Fibroblast of lung (primary cell): Measurements from ENCODE around the gene PLEKHH3. TPM values are rescaled to one million over a fixed set of nuclear protein-coding genes. Genes with fewer than 3 reads are reported as not detected.
A peak's percentile ranks its signal among the peaks of the same experiment; 100 is the strongest.

Source experiments
- DNase-seq, 2 donors: peaks; one replicate each; pipeline versions ENCODE4 v3.0.0 to v3.0.0-alpha.2; 2010; ENCODE audit warnings: low read depth in 2 of 2
- H2AFZ ChIP-seq: 2 replicates; pipeline ENCODE4 v1.5.1; 2012; ENCODE audit warnings: low read length, control low read depth, inconsistent platforms
- H3K27ac ChIP-seq: 2 replicates; pipeline ENCODE4 v1.5.1; 2011; ENCODE audit warnings: low read length, control low read depth; ENCODE audit not compliant: insufficient read depth
- H3K27me3 ChIP-seq: 2 replicates; pipeline ENCODE4 v1.5.1; 2011; ENCODE audit warnings: mild to moderate bottlenecking, low read length; ENCODE audit not compliant: control insufficient read depth, insufficient read depth
- H3K36me3 ChIP-seq: 2 replicates; pipeline ENCODE4 v1.5.1; 2011; ENCODE audit warnings: low read length; ENCODE audit not compliant: control insufficient read depth, insufficient read depth
- H3K4me1 ChIP-seq: 2 replicates; pipeline ENCODE4 v1.5.1; 2011; ENCODE audit warnings: low read length; ENCODE audit not compliant: control insufficient read depth, insufficient read depth; ENCODE audit errors: extremely low read depth
- H3K4me2 ChIP-seq: 2 replicates; pipeline ENCODE4 v1.5.1; 2011; ENCODE audit warnings: low read length, control low read depth; ENCODE audit not compliant: insufficient read depth; ENCODE audit errors: extremely low read depth
- H3K4me3 ChIP-seq, 4 experiments: fragments of 200-600 bp in 1 of 4; sonication (generic) in 1 of 4; replicated peaks in 1 of 4; 2 replicates each; pipeline ENCODE4 v1.5.1; 2011 to 2016; ENCODE audit warnings: low read length in 4 of 4, low read depth in 3 of 4, mild to moderate bottlenecking in 3 of 4, control low read depth in 2 of 4, inconsistent platforms in 1 of 4, mixed read lengths in 1 of 4; ENCODE audit not compliant: insufficient read depth in 1 of 4; ENCODE audit errors: control extremely low read depth in 1 of 4
- H3K79me2 ChIP-seq: 2 replicates; pipeline ENCODE4 v1.5.1; 2012; ENCODE audit warnings: mild to moderate bottlenecking, low read length, inconsistent platforms; ENCODE audit not compliant: control insufficient read depth, insufficient read depth
- H3K9ac ChIP-seq: 2 replicates; pipeline ENCODE4 v1.5.1; 2011; ENCODE audit warnings: mild to moderate bottlenecking, low read length, control low read depth; ENCODE audit not compliant: insufficient read depth
- H3K9me3 ChIP-seq: 2 replicates; pipeline ENCODE4 v1.5.1; 2012; ENCODE audit warnings: low read depth, low read length; ENCODE audit not compliant: control insufficient read depth, insufficient read depth
- H4K20me1 ChIP-seq: 2 replicates; pipeline ENCODE4 v1.5.1; 2011; ENCODE audit warnings: low read length; ENCODE audit not compliant: control insufficient read depth, insufficient read depth; ENCODE audit errors: extremely low read depth
- EZH2 ChIP-seq: IDR thresholded peaks from 2 replicates; pipeline ENCODE4 v1.5.1; 2012; ENCODE audit warnings: low read length, control low read depth, mild to moderate bottlenecking; ENCODE audit errors: missing control alignments
- polyA plus RNA-seq, 2 donors: library from polyadenylated mRNA; depleted of rRNA in 1 of 2; stranded (reverse) in 1 of 2; unstranded in 1 of 2; fragments of >200 nt; gene quantifications; 2 replicates each; pipeline ENCODE4 v1.2.1, GENCODE V29; 2011 to 2012; ENCODE audit warnings: missing spikeins in 1 of 2
- total RNA-seq: library from RNA; depleted of rRNA; stranded (reverse); fragments of >200 nt; gene quantifications from 2 replicates; pipeline ENCODE4 v1.2.1, GENCODE V29; 2014
- TF ChIP-seq, protein P1 (sequence below), 2 donors: IDR thresholded peaks in 1 of 2; conservative IDR thresholded peaks in 1 of 2; 1 replicate in 1 of 2; 2 replicates in 1 of 2; pipeline ENCODE4 v1.5.1; 2011 to 2012; ENCODE audit warnings: low read length in 2 of 2, control low read depth in 1 of 2, inconsistent platforms in 1 of 2, low read depth in 1 of 2, mild to moderate bottlenecking in 1 of 2

Gene PLEKHH3
- total and polyA plus RNA-seq, 2 donors (not counting 1 experiment from before 2014, with no cell fraction given): 2.3 to 24.6 TPM

DNA sequence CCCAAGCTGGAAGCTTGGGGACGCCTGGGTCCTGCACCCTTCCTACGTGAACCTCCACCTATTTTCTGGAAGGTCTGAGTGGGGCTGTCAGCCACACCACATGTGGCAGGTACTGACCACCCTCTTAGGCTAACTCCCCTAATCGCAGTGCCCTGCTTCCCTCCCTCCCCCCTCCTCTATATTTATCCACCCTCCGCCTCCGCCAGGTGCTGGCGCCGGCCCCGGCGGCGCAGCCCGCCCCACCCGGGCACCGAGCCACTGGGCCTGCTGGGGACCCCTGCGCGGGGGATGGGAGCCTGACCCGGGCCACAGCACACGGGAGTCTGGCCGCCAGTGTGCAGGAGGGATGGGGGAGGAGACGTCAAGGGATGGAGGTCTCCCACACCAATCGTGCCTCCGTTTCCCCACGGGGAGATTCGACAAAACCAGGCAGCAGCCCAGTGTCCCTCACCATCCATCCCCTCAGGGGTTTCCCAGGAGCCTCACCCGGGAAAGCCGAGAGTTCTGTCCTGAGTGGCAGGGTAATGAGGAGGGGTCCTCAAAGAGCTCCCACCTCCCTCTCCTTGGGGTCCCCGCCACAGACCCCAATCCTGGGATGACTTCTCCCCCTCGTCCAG, 1.3 kb downstream of the PLEKHH3 start:
- peak overlapping the region; percentile 77 for H3K9ac ChIP-seq
- peak overlapping the region; percentile 74 to 94 (median 82) for H3K4me3 ChIP-seq
- no peak overlapping the region for H2AFZ ChIP-seq
- H4K20me1 ChIP-seq: no peaks in the 10 kb centered on the region
- no peak for DNase-seq
- peak overlapping the region; percentile 92 for H3K4me2 ChIP-seq
- H3K27me3 ChIP-seq: no peaks in the 10 kb centered on the region
- H3K79me2 ChIP-seq: peaks cover 24% of the 10 kb centered on the region
- H3K9me3 ChIP-seq: no peaks in the 10 kb centered on the region
- H3K27ac ChIP-seq: peak overlapping the region; percentile 63
- TF ChIP-seq, protein P1, sequence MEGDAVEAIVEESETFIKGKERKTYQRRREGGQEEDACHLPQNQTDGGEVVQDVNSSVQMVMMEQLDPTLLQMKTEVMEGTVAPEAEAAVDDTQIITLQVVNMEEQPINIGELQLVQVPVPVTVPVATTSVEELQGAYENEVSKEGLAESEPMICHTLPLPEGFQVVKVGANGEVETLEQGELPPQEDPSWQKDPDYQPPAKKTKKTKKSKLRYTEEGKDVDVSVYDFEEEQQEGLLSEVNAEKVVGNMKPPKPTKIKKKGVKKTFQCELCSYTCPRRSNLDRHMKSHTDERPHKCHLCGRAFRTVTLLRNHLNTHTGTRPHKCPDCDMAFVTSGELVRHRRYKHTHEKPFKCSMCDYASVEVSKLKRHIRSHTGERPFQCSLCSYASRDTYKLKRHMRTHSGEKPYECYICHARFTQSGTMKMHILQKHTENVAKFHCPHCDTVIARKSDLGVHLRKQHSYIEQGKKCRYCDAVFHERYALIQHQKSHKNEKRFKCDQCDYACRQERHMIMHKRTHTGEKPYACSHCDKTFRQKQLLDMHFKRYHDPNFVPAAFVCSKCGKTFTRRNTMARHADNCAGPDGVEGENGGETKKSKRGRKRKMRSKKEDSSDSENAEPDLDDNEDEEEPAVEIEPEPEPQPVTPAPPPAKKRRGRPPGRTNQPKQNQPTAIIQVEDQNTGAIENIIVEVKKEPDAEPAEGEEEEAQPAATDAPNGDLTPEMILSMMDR (conservative IDR thresholded peaks at IDR 0.05 in 1 of 2, IDR thresholded peaks at IDR 0.05 in 1 of 2; ENCODE audit: low read depth in 1 of 2, low read length in 2 of 2): no peak
- TF ChIP-seq EZH2: no peak
- H3K4me1 ChIP-seq: peaks cover 40% of the 10 kb centered on the region
- H3K36me3 ChIP-seq: peaks cover 22% of the 10 kb centered on the region

DNA sequence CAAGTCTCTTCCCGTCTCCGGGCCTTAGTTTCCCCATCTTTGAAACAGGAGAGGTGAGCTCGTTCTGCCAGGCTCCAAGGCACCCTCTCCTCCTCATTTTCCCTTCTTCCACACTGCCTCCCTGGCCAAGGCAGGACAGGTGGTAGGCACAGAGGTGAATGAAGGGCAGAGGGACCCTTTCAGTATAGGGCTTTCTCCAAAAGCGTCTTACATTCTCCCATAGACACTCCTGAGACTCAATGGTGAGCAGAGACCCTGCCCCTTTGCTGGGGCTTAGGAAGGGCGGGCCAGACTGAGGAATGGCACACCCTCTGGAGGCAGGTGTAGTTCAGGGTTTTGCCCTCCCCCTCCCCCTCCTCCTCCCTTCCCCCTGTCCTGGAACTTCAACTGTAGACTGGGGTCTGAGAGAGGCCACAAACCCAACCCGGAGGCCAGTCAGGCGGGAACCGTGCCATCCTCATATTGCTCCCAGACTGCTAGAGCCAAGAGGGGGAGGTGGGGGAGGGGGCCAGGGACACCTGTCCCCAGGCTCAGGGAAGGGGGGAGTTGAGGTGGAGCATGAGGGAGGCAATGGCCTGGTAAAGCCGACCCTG, 1.9 kb downstream of the PLEKHH3 start:
- peaks cover 34% of the 10 kb centered on the region for H3K4me1 ChIP-seq
- no peak overlapping the region for H3K9ac ChIP-seq
- no peaks in the 10 kb centered on the region for H4K20me1 ChIP-seq
- H3K79me2 ChIP-seq: peaks cover 24% of the 10 kb centered on the region
- TF ChIP-seq EZH2: no peak
- TF ChIP-seq, protein P1 (conservative IDR thresholded peaks at IDR 0.05 in 1 of 2, IDR thresholded peaks at IDR 0.05 in 1 of 2; ENCODE audit: low read depth in 1 of 2, low read length in 2 of 2): no peak
- DNase-seq: no peak
- no peaks in the 10 kb centered on the region for H3K27me3 ChIP-seq
- H3K27ac ChIP-seq: peak overlapping the region; percentile 34
- peak overlapping the region; percentile 66 to 94 (median 76) for H3K4me3 ChIP-seq
- H3K9me3 ChIP-seq: no peaks in the 10 kb centered on the region
- H2AFZ ChIP-seq: no peak overlapping the region
- peaks cover 23% of the 10 kb centered on the region for H3K36me3 ChIP-seq
- peak overlapping the region; percentile 92 for H3K4me2 ChIP-seq

DNA sequence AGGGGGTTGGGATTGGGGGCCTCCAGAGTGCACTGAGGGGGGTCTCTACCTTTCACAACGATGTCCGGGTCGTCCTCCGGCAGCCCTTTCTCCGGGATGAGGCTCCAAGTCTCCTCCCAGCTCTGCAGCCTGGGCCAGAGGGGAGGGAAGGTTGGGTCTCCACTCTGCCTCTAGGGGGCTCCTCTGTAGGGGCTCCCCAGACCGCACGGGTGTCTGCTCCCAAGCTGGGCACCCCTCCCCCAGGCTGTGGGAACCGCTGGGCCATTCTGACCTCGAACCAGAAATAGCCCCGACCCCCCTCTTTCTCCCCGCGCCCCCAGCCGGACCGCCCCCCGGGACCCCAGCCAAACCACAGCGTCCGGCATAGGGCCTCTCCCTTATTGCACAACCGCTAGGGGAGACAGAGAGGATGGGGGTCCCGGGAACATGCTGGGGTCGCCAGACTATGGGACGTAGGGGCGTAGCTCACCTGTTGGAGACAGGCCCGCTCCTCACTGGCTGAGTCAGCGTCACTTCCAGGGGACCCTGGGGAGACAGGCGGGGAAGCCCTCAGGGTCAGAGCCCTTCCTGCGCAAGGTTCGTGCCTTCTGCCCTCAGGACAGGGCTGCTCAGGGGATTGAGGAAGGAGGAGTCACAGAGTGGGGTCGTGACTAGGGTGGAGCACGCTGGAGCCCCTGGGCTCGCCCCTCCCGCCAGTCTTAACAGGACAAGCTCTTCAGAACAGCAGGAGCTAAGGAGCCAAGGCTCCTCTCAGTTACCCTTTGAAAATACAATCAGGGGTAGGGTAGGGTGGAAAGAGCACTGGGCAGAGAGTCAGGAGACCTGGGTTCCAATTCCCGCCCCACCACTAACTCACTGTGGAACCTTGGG, 2.7 kb downstream of the PLEKHH3 start:
- Histone ChIP-seq H3K36me3 (peaks cover 26% of the 10 kb centered on the region), H3K27me3 (no peaks in the 10 kb centered on the region), H2AFZ (no peak overlapping the region), H4K20me1 (no peaks in the 10 kb centered on the region), H3K4me3 (peak overlapping the region; percentile 3 to 94 (median 48)), H3K9me3 (no peaks in the 10 kb centered on the region), H3K9ac (no peak overlapping the region), H3K4me1 (peaks cover 30% of the 10 kb centered on the region), H3K79me2 (peaks cover 24% of the 10 kb centered on the region), H3K4me2 (peak overlapping the region; percentile 83), H3K27ac (peak overlapping the region; percentile 34)
- TF ChIP-seq, protein P1 (conservative IDR thresholded peaks at IDR 0.05 in 1 of 2, IDR thresholded peaks at IDR 0.05 in 1 of 2; ENCODE audit: low read depth in 1 of 2, low read length in 2 of 2): peak; percentile 52 to 65
- no peak for TF ChIP-seq EZH2
- peak; percentile 57 to 82 for DNase-seq
